H1 (cell line): ENCODE measurements around the gene C3orf18. TPM values are rescaled to one million over a fixed set of nuclear protein-coding genes. Genes with fewer than 3 reads are reported as not detected.

Experiments
- CTCF ChIP-seq, 3 experiments: IDR thresholded peaks; 1 replicate in 2 of 3; 2 replicates in 1 of 3; pipeline versions ENCODE4 v1.5.1 to v1.6.1; 2011; ENCODE audit warnings: low read length in 3 of 3, mild to moderate bottlenecking in 3 of 3, inconsistent platforms in 2 of 3, low read depth in 1 of 3, moderate library complexity in 1 of 3; ENCODE audit not compliant: insufficient read depth in 1 of 3; ENCODE audit errors: control extremely low read depth in 1 of 3
- NRF1 ChIP-seq: IDR thresholded peaks from 2 replicates; pipeline ENCODE4 v1.6.1; 2011; ENCODE audit warnings: mild to moderate bottlenecking, low read depth, low read length, improper control_type of control experiment
- SIN3A ChIP-seq, 2 experiments: IDR thresholded peaks in 1 of 2; conservative IDR thresholded peaks in 1 of 2; 2 replicates each; pipeline ENCODE4 v1.6.1; 2011 to 2012; ENCODE audit warnings: low read length in 2 of 2, improper control_type of control experiment in 1 of 2, low read depth in 1 of 2, mild to moderate bottlenecking in 1 of 2
- polyA plus RNA-seq, 7 experiments: library from polyadenylated mRNA; depleted of rRNA in 3 of 7; stranded (reverse) in 5 of 7; unstranded in 2 of 7; fragments of >200 nt in 5 of 7; fragments of 200-250 nt in 2 of 7; gene quantifications; 1 replicate in 5 of 7; 2 replicates in 1 of 7; 4 replicates in 1 of 7; pipeline versions ENCODE4 v1.2.1 to v1.2.3, GENCODE V29; 2011 to 2013; ENCODE audit warnings: missing spikeins in 2 of 7, mixed read lengths in 2 of 7
- total RNA-seq: library from RNA; stranded (reverse); fragmentation: NEBNext Ultra II Directional; extraction: Animal tissue kit (Norgen Biotek cat#: 25700); gene quantifications from 2 replicates; pipeline ENCODE4 v1.2.1, GENCODE V29; 2021

C3orf18 gene
- total and polyA plus RNA-seq, 2 of the 8 experiments (the other 6 are each of a cell fraction or from before 2014, with no cell fraction given), result 7.5 to 15.0 TPM

- TF ChIP-seq CTCF (IDR thresholded peaks at IDR 0.05; ENCODE audit: control extremely low read depth in 1 of 3, insufficient read depth in 1 of 3, low read depth in 1 of 3, low read length in 3 of 3) (no peak), SIN3A (conservative IDR thresholded peaks at IDR 0.05 in 1 of 2, IDR thresholded peaks at IDR 0.05 in 1 of 2; ENCODE audit: low read depth in 1 of 2, low read length in 2 of 2) (no peak), NRF1 (no peak)
Measured at GRCh38 chr3:50615190-50615589, 47.6 kb upstream of the C3orf18 start (continued).
